Ecto neural progenitor cell (in vitro differentiated cells): ENCODE data around the gene CENPP.

Source experiments
- DNase-seq: peaks from one replicate; pipeline ENCODE4 v3.0.0-alpha.2; 2018; ENCODE audit warnings: low spot score

Gene CENPP

GRCh38 chr9:92325269-92325990 lies at the start of gene CENPP, which contains the start of gene NOL8:
Gene CENPP, plus strand, starts transcription at chr9:92325953.
Gene NOL8, minus strand, starts transcription at chr9:92325350. Its CDS starts 1,189 bp downstream, at chr9:92324161.
- peak; percentile 90 for DNase-seq

DNA sequence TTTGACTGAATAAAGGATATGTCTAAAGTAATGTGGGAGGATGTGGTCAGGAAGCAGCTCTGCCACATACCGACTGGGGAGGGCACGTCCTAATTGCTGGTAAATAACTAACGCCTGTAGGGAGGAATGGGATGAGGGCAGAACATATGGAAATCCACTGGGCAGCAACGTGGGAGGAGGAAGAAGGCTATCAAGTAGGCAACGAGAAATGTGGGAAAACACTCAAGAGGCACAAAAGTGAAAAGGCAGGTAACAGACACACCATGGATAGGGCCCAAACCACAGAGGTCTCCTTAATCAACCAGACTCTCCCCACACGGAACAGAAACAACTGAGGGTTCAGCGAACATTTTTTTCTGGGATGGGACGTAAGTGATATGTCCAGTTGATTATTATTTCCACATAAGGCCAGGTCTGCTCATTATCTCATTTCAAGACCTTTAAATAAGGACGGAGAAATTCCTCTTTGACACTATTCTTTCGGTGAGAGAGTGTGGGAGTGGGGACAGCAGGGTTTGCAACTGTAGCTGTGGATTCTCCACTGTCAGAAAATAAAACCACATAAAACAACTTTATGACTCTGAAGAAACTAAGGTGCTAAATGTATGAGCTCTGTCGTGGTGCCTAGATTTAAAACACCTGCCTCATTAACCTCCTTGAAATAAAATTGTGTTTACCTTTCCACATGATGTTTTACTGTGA lies 49.3 kb upstream of the CENPP start:
- DNase-seq = no peak

DNA sequence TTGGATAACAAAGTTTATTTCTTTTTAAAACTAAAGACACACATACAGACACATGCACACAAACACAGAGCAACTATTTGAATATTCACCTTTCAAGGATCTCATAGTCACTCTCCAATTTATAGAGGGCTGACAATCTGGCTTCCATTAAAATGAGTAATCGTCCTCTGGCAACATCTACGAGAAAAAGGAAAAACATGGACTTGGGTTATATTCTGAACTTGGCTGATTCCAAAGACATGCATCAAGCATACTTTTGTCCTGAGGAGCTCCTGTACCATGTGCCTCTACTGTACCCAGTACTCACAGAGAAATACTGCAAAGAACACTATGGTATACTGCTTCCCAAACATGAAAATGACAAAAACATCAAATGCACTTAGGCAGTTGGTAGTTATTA lies 47.6 kb upstream of the CENPP start:
- DNase-seq = no peak

DNA sequence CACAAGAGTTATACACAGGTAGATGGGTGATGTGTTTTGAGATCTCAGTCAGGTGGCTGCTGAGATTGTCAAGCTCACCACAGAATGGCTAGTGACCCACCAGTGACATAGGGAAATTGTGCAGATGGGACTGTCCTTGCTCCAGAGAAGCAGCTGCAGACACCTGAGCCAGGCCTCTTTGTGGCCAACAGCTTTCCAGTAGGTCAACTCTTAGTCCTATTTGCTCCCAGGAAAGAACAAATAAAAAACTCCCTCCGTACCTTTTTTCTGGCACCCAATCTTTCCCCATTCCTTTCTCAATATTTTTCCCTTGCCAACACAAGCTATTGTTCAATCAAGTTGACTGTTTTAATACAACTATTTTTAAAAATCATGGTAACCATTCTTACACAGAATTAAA lies 46.5 kb upstream of the CENPP start:
- no peak for DNase-seq

GRCh38 chr9:92289708-92290390 lies 35.9 kb upstream of the CENPP start:
- DNase-seq = no peak

GRCh38 chr9:92290785-92291429 lies 34.8 kb upstream of the CENPP start:
- no peak for DNase-seq

GRCh38 chr9:92291577-92291976 lies 34.2 kb upstream of the CENPP start:
- DNase-seq = no peak

DNA sequence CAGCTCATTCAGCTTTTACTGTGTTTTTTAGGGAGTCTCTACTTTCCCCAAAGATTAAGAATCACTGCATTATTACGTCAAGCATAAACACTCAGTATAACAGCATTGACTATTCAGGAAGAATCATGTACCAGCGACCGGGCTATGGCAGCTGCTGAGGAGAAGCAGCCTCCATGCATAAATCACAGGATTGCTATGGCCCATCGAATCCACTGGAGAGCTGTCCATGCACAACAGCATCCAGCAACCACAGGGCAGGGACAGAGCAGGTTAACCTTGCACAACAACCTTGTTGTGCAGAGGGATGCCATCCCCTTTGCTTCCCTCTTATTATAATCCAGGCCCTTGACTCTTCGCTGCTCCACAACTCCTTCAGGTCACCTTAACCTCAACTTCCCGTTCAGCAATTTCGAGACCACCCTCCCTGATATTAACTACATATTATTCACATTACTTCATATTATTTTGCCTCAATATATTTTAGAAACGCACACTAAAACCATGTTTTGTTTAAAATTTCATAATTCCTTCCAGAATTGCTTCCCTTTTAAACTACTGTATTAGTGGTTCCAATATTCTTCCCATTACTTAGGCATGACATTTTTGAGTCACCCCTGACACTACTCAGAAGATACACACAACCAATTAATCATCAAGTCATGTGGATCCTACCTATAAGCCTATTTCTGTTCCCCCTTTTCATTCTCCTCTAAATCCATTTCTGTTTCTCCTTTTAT lies 33.2 kb upstream of the CENPP start:
- no peak for DNase-seq

- no peak for DNase-seq
Measured at GRCh38 chr9:92293075-92293354, 32.7 kb upstream of the CENPP start.

DNA sequence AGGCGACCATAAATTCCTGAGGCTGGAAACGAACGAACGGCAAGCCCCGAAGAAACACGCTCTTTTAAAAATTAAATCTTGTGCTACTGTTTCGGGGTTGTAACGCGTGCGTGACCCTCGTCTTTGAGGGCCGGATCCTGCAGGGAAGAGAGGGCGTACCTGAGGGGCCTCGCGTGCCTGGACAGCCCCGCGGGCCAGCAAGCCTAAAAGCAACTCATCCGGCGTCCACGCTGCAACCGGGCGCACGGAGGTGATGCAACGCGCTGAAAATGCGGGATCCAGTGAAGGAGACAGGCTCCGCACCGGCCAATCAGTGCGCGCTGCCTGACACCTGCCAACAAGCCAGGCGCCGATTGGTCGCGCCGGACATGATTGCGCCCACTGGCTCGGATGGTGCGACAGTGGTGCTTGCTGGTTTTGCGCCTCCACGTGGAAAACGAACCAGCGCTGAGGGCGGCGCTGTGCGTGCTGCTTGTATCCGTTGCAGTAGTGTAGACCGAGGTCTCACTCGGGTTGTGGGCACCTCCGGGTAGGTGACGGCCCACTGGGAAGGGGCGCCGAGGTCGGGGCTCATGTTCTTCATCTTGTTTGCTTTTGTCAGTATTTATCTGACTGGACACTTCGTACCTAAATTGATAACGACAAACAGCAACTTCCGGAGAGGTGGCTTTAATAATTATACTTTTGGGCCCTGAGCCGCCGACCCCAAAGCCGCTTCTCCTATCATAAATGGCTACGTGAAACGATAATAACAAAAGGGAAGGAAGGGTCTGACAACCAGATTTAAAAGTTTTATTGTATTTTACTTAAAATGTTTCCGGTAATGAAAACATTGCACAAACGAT lies 32.1 kb upstream of the CENPP start, which contains the start of gene IARS1:
Gene IARS1 (minus strand): TSS at position 246 of the 845 bp plus-strand sequence. CDS start 4,278 bp downstream, outside the sequence.
- peak; percentile 100 for DNase-seq

DNA sequence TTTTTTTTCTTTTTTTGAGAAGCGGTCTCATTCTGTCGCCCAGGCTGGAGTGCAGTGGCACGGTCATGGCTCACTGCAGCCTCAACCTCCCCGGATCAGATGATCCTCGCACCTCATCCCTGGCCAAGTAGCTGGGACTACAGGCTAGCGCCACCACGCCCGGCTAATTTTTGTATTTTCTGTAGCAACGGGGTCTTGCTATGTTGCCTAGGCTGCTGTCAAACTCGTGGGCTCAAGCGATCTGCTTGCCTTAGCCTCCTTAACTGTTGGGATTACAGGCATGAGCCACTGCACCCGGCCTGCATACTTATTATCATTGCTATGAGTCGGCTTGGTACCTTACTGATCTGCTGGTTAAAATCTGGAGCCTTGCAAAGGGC lies 31.5 kb upstream of the CENPP start:
- no peak for DNase-seq

GRCh38 chr9:92295240-92295790 lies 30.4 kb upstream of the CENPP start:
- no peak for DNase-seq

- DNase-seq = no peak
Measured at GRCh38 chr9:92295827-92296258, 29.9 kb upstream of the CENPP start.

- no peak for DNase-seq
Measured at GRCh38 chr9:92297611-92298010, 28.1 kb upstream of the CENPP start.

- DNase-seq = no peak
Measured at GRCh38 chr9:92298036-92298435, 27.7 kb upstream of the CENPP start.

DNA sequence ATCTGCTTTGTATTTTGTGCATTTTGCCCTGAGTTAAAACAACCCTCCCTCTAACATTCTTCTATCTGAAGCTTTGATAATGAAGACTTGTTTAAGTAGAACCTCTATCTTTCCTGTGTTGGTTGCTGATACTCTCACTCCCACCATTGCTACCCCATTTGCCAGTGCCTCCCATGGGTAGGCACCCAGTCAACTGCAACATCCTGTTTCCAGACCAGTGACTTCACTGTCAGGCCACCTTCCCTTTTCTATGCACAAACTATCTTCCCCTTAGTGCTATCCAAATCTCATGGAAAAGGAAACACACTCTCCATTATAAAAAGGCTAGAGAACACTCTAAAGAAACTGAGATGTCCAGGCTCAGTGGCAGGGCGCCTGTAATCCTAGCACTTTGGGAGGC lies 26.6 kb upstream of the CENPP start:
- no peak for DNase-seq

GRCh38 chr9:92300936-92301335 lies 24.8 kb upstream of the CENPP start:
- DNase-seq = no peak

GRCh38 chr9:92308893-92309292 lies 16.9 kb upstream of the CENPP start:
- DNase-seq = no peak

GRCh38 chr9:92310562-92310961 lies 15.2 kb upstream of the CENPP start:
- no peak for DNase-seq

GRCh38 chr9:92312887-92313623 lies 12.7 kb upstream of the CENPP start:
- DNase-seq = no peak
